HepG2 (cell line): ENCODE results near the gene SH3BP5. TPM values are rescaled to one million over a fixed set of nuclear protein-coding genes. Genes with fewer than 3 reads are reported as not detected.
A peak's percentile ranks its signal among the peaks of the same experiment; 100 is the strongest.

Source experiments
- ATAD3A ChIP-seq: sonication (generic); formaldehyde crosslinking; IDR thresholded peaks from 2 replicates; pipeline ENCODE4 v1.4.0; 2020; ENCODE audit warnings: missing genetic modification reagents
- ATF2 ChIP-seq: sonication (generic); formaldehyde crosslinking; IDR thresholded peaks from 2 replicates; pipeline ENCODE4 v1.4.0; 2020; ENCODE audit warnings: missing genetic modification reagents
- ATF6 ChIP-seq: sonication (generic); formaldehyde crosslinking; conservative IDR thresholded peaks from 2 replicates; pipeline ENCODE4 v1.4.0; 2020; ENCODE audit warnings: missing genetic modification reagents
- CBFB ChIP-seq: sonication (generic); formaldehyde crosslinking; IDR thresholded peaks from 2 replicates; pipeline ENCODE4 v1.4.0; 2020; ENCODE audit warnings: missing genetic modification reagents
- GATAD1 ChIP-seq: IDR thresholded peaks from 2 replicates; pipeline ENCODE4 v1.6.1; 2016; ENCODE audit warnings: missing genetic modification reagents, missing compliant biosample characterization
- GRHL1 ChIP-seq: sonication (generic); formaldehyde crosslinking; conservative IDR thresholded peaks from 2 replicates; pipeline ENCODE4 v1.8.0; 2022; ENCODE audit warnings: missing genetic modification reagents
- HINFP ChIP-seq: sonication (generic); formaldehyde crosslinking; IDR thresholded peaks from 2 replicates; pipeline ENCODE4 v1.4.0; 2020; ENCODE audit warnings: low read depth, mild to moderate bottlenecking, missing genetic modification reagents
- KLF12 ChIP-seq: sonication (generic); formaldehyde crosslinking; IDR thresholded peaks from 2 replicates; pipeline ENCODE4 v1.4.0; 2020; ENCODE audit warnings: missing genetic modification reagents, borderline replicate concordance
- MED13 ChIP-seq: sonication (generic); formaldehyde crosslinking; IDR thresholded peaks from 2 replicates; pipeline ENCODE4 v1.5.0; 2020; ENCODE audit warnings: missing genetic modification reagents
- NFYB ChIP-seq: sonication (generic); formaldehyde crosslinking; IDR thresholded peaks from 2 replicates; pipeline ENCODE4 v1.4.0; 2020; ENCODE audit warnings: missing genetic modification reagents
- NPAS2 ChIP-seq: sonication (generic); formaldehyde crosslinking; IDR thresholded peaks from 2 replicates; pipeline ENCODE4 v1.8.0; 2022; ENCODE audit warnings: mild to moderate bottlenecking, missing genetic modification reagents, borderline replicate concordance
- REL ChIP-seq: sonication (generic); formaldehyde crosslinking; conservative IDR thresholded peaks from 2 replicates; pipeline ENCODE4 v1.8.0; 2022; ENCODE audit warnings: mild to moderate bottlenecking, missing genetic modification reagents, moderate library complexity
- RFX3 ChIP-seq: IDR thresholded peaks from 2 replicates; pipeline ENCODE4 v1.6.1; 2016; ENCODE audit warnings: missing biosample characterization, missing genetic modification reagents
- SMYD3 ChIP-seq: sonication (generic); formaldehyde crosslinking; IDR thresholded peaks from 2 replicates; pipeline ENCODE4 v1.8.1; 2023; ENCODE audit warnings: mild to moderate bottlenecking, missing genetic modification reagents
- TEAD3 ChIP-seq: optimal IDR thresholded peaks from 2 replicates; pipeline ENCODE3; 2016; ENCODE audit warnings: borderline replicate concordance
- ZBTB37 ChIP-seq: sonication (generic); formaldehyde crosslinking; IDR thresholded peaks from 2 replicates; pipeline ENCODE4 v1.4.0; 2020; ENCODE audit warnings: mild to moderate bottlenecking, missing genetic modification reagents
- ZNF468 ChIP-seq: sonication (generic); formaldehyde crosslinking; IDR thresholded peaks from 2 replicates; pipeline ENCODE4 v1.8.0; 2022; ENCODE audit warnings: mild to moderate bottlenecking, moderate library complexity, missing genetic modification reagents
- ZNF567 ChIP-seq: sonication (generic); formaldehyde crosslinking; IDR thresholded peaks from 2 replicates; pipeline ENCODE4 v1.8.1; 2023; ENCODE audit warnings: mild to moderate bottlenecking, missing genetic modification reagents, borderline replicate concordance
- ZNF576 ChIP-seq: sonication (generic); formaldehyde crosslinking; IDR thresholded peaks from 2 replicates; pipeline ENCODE4 v1.4.0; 2020; ENCODE audit warnings: mild to moderate bottlenecking, missing genetic modification reagents
- ZSCAN21 ChIP-seq: sonication (generic); formaldehyde crosslinking; IDR thresholded peaks from 2 replicates; pipeline ENCODE4 v1.8.0; 2022; ENCODE audit warnings: mild to moderate bottlenecking, missing genetic modification reagents, moderate library complexity, borderline replicate concordance
- ZSCAN29 ChIP-seq: sonication (generic); formaldehyde crosslinking; conservative IDR thresholded peaks from 2 replicates; pipeline ENCODE4 v1.4.0; 2020; ENCODE audit warnings: mild to moderate bottlenecking, missing genetic modification reagents
- polyA plus RNA-seq, 8 experiments: library from polyadenylated mRNA; depleted of rRNA in 3 of 8; stranded (reverse) in 7 of 8; unstranded in 1 of 8; fragments of >200 nt; fragmentation: Illumina TruSeq in 4 of 8; extraction: Trizol in 4 of 8; gene quantifications; 2 replicates each; pipeline versions ENCODE4 v1.2.1 to v1.2.3, GENCODE V29; 2011 to 2016; ENCODE audit warnings: low read depth in 4 of 8, missing spikeins in 1 of 8, mixed read lengths in 1 of 8; ENCODE audit not compliant: insufficient read depth in 1 of 8
- total RNA-seq, 5 experiments: library from RNA; depleted of rRNA; stranded (reverse); fragments of >200 nt; fragmentation: Illumina TruSeq; extraction: Trizol; gene quantifications; 2 replicates each; pipeline ENCODE4 v1.2.3, GENCODE V29; 2016; ENCODE audit warnings: low read depth in 1 of 5

SH3BP5 gene
- total and polyA plus RNA-seq, 2 of the 13 experiments (the other 11 are each of a cell fraction or from before 2014, with no cell fraction given), result 0.09 to 0.16 TPM

- TF ChIP-seq ZNF576 (CRISPR knock-in tag) (peak; percentile 78; the same call in 1 of the 2 replicates), GATAD1 (CRISPR knock-in tag) (peak; percentile 38; the same call in 1 of the 2 replicates), NFYB (CRISPR knock-in tag) (peak; percentile 14; the same call in 1 of the 2 replicates), ZSCAN21 (CRISPR knock-in tag) (peak; percentile 75), REL (peak; percentile 65; the same call in 1 of the 2 replicates), ATAD3A (CRISPR knock-in tag) (no peak), ZNF468 (peak; percentile 16), ATF6 (CRISPR knock-in tag) (no peak), GRHL1 (CRISPR knock-in tag) (no peak), ZNF567 (no peak; the same call in 1 of the 2 replicates), HINFP (CRISPR knock-in tag) (peak; percentile 90), ZBTB37 (no peak), CBFB (CRISPR knock-in tag) (peak; percentile 60; the same call in 1 of the 2 replicates), TEAD3 (CRISPR knock-in tag) (peak; percentile 72), SMYD3 (no peak; the same call in 1 of the 2 replicates), RFX3 (no peak), MED13 (CRISPR knock-in tag) (peak; percentile 67; the same call in 1 of the 2 replicates), NPAS2 (CRISPR knock-in tag) (no peak), ZSCAN29 (CRISPR knock-in tag) (peak; percentile 87), ATF2 (CRISPR knock-in tag) (peak; percentile 44; the same call in 1 of the 2 replicates), KLF12 (CRISPR knock-in tag) (no peak)
Observed at GRCh38 chr3:15205934-15206661, 126.3 kb downstream of the SH3BP5 start, which contains the start of gene CAPN7 (continued).
